Retina (tissue), 1 donor: ENCODE measurements around the gene GPR32.
"Not testable (repeated sequence)": the region's sequence is repeated elsewhere in the genome, so short reads cannot be mapped to it uniquely, and the experiment has no call there.

ENCODE experiments used
- DNase-seq: peaks from one replicate; pipeline ENCODE4 v3.0.0-alpha.2; 2016

GPR32 gene

DNA sequence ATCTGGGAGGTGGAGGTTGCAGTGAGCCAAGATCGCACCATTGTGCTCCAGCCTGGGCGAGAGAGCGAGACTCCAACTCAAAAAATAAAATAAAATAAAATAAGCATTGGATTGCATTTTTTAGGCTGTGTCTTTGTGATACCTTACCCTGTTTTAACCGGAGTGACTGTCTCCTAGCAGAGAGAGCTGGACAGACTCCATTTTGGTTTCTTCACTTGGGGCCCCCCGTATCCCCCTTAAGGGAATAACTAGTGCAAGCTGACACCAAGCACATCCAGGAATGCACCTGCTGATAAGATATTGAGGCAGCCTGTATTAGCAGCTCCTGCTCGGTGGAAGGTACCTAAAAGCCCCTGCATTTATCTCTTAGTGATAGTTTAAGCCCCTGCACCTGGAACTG, 20.8 kb upstream of the GPR32 start:
- DNase-seq = no peak

DNA sequence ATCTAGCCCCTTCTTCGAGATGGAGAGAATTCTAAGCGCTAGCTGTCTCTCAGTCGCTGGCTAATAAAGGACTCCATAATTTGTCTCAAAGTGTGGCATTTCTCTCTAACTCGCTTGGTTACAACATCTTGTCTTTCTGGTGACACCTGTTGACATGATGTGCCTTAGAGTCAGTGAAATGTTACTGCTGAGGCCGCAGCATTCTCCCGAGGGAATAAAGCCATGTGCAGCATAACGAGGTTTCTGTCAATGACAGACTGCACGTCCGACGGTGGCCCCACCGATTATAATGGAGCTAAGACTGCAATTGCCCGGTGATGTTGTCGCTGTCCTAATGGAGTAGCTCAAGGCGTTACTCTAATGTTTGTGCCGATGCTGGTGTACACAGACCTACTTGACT, 20.3 kb upstream of the GPR32 start:
- DNase-seq = no peak

DNA sequence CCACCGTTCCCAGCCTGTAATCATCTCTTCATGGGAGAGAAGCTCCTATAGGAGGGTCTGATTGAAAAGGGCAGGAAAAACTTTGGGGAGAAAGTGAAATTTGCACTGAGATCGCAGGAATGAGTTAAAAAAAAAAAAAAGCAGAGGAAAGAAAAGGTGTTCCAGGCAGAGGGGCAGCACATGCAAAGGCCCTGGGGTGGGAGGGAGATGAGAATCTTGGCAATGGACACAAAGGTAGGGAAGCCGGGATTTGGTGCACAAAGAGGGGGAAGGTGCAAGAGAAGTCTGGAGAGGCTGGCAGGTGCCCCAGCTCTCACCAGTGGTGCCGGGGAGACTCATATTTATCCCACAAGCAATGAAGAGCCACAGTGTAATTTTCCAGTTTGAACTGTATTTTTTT, 16.4 kb upstream of the GPR32 start:
- DNase-seq = no peak

DNA sequence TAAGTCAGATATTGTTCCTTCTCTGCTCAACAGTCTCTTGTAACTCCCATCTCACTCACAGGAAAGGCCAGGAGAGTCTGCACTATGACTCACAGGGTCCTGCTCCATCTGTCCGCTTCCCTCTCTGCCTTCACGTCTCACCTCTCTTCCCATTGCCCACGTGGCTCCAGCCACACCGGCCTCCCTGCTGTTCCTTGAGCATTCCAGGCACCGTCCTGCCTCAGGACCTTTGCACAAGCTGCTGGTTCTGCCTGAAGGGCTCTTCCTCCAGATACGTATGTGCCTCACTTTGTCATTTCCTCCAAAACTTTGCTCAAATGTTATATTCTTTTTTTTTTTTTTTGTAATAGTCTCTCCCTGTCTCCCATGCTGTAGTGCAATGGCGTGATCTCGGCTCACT, 14.0 kb upstream of the GPR32 start:
- DNase-seq = not testable (repeated sequence)

DNA sequence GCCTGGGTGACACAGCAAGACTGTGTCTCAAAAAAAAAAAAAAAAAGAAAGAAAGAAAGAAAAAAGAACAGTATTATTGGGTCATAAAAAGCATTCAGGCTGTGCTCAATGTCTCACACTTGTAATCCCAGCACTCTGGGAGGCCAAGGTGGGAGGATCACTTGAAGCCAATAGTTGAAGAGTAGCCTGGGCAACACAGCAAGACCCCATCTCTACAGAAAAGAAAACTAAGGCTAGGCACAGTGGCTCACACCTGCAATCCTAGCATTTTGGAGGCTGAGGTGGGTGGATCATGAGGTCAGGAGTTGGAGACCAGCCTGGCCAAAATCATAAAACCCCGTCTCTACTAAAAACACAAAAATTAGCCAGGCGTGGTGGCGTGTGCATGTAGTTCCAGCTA, 12.6 kb upstream of the GPR32 start:
- DNase-seq = not testable (repeated sequence)

DNA sequence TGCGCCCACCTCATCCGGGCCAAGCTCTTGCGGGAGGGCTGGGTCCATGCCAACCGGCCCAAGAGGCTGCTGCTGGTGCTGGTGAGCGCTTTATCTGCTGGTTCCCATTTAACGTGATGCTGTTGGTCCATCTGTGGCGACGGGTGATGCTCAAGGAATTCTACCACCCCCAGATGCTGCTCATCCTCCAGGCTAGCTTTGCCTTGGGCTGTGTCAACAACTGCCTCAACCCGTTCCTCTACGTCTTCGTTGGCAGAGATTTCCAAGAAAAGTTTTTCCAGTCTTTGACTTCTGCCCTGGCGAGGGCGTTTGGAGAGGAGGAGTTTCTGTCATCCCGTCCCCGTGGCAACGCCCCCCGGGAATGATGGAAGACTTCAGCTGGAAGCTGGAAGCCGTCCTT, 11.2 kb upstream of the GPR32 start:
- not testable (repeated sequence) for DNase-seq

DNA sequence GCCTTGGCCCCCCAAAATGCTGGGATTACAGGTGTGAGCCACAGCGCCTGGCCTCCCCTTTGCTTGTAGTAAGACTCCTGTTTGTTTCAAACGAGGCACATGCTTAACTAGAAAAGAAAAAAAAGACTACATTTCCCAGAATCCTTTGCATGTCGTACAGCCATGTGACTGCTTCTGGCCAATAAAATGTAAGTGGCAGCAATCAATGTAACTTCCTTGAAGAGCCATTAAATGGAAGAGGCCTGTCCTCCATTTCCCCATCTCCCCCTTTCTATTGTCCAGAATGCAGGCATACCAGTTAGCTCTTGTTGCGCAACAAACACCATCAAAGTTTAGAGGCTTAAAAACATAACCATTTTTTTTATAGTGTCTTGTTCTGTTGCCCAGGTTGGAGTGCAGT, 10.4 kb upstream of the GPR32 start:
- peak; percentile 26 for DNase-seq

DNA sequence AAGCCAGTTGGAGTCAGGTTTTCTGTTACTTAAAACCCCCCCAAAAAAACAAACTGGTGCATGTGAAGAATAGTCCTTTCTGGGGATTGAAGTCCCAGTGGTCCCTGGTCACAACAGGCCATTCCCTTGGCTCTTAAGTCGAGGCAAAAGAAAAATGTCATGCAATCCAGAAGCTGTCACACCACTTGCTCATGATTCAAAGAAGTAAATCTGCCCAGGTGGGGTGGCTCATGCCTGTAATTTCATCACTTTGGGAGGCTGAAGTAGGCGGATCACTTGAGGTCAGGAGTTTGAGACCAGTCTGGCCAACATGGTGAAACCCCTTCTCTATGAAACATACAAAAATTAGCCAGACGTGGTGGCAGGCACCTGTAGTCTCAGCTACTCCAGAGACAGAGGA, 8.8 kb upstream of the GPR32 start:
- not testable (repeated sequence) for DNase-seq

DNA sequence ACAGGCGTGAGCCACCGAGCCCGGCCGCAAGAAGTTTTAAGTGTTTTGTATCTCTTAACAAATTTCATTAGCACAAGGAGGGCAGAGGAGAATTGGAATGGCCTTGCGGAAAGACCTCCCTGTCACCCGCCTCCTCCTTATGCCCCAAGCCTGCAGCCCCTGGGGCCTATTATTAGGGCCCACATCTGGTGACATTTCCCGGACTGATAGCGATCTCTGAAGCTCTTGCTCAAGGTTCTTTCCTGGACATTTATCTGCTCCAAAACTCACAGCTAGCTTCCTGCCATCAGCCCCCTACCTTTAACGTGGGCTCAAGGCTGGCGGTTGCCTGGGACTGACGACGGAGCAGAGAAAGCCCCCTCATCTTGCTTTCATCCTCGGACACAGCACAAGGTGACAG, 6.7 kb upstream of the GPR32 start:
- not testable (repeated sequence) for DNase-seq

DNA sequence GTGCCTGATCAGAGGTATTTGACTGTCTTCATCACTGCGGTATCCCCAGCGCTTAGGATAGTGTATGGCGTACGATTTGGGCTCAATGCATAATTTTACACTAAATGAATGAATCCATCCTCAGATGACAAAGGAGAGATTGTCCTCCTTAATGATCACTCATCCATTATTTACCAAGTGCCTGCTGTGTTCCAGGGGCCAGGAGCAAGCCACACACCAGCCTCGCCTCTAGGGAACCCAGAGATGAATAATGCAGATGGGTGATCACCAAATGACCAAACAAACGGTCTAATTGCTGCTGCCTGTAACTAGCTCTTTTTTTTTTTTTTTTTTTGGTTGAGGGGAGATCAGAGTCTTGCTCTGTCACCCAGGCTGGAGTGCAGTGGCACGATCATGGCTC, 5.9 kb upstream of the GPR32 start:
- peak; percentile 56 for DNase-seq

DNA sequence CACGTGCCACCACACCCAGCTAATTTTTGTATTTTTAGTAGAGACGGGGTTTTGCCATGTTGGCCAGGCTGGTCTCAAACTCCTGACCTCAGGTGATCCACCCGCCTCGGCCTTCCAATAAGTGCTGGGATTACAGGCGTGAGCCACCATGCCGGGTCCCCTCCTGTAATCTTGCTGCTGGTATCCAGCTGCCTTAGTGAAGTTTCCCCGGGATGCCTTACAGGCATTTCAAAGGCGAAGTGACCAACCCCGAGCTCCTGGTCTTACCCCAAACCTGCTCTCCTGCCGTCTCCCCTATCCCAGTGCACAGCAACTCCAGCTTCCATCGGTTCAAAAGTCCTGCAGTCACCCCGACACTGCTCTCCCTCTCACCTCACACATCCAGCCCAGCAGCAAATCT, 3.5 kb upstream of the GPR32 start:
- not testable (repeated sequence) for DNase-seq

DNA sequence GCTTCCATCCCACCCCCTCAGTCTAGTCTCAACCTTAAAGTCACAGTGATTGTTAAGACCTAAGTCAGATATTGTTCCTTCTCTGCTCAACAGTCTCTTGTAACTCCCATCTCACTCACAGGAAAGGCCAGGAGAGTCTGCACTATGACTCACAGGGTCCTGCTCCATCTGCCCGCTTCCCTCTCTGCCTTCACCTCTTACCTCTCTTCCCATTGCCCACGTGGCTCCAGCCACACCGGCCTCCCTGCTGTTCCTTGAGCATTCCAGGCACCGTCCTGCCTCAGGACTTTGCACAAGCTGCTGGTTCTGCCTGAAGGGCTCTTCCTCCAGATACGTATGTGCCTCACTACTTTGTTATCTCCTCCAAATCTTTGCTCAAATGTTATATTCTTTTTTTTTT, 3.0 kb upstream of the GPR32 start:
- DNase-seq = not testable (repeated sequence)

DNA sequence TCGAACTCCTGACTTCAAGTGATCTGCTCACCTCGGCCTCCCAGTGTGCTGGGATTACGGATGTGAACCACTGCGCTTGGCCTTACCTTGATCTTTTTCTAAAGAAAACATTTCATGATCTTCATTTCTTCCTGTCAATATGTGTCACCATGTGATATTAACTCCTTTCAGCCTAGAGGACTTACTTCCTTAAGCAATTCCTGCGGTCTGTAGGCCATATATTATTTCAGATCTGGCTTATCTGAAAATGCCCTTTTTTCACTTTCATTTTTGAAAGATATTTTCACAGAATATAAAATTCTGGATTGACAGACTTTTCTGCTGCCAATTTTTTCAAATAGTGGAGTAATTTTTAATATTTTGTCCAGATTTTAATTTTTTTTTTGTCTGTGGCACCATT, 2.0 kb upstream of the GPR32 start:
- no peak for DNase-seq

DNA sequence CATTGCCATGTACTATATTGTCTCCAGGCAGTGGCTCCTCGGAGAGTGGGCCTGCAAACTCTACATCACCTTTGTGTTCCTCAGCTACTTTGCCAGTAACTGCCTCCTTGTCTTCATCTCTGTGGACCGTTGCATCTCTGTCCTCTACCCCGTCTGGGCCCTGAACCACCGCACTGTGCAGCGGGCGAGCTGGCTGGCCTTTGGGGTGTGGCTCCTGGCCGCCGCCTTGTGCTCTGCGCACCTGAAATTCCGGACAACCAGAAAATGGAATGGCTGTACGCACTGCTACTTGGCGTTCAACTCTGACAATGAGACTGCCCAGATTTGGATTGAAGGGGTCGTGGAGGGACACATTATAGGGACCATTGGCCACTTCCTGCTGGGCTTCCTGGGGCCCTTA, 624 bp downstream of the GPR32 start:
- no peak for DNase-seq

DNA sequence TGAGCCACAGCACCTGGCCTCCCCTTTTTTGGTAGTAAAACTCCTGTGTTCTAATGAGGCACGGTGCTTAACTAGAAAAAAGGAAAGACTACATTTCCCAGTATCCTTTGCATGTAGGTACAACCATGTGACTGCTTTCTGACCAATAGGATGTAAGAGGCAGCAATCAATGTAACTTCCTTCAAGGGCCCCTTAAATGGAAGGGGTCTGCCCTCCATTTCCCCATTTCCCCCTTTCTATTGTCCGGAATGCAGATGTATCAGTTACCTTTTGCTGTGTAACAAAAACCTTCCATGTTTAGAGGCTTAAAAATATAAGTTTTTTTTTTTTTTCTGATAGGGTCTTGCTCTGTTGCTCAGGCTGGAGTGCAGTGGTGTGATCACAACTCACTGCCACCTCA, 2.2 kb downstream of the GPR32 start:
- DNase-seq = no peak

DNA sequence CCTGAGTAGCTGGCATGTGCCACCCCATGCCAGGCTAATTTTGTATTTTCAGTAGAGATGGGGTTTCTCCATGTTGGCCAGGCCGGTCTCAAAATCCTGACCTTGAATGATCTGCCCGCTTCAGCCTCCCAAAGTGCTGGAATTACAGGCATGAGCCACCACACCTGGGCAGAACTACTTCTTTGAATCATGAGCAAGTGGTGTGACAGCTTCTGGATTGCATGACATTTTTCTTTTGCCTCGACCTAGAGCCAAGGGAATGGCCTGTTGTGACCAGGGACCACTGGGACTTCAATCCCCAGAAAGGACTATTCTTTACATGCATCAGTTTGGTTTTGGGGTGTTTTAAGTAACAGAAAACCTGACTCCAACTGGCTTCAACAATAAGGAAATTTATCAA, 2.6 kb downstream of the GPR32 start:
- not testable (repeated sequence) for DNase-seq

DNA sequence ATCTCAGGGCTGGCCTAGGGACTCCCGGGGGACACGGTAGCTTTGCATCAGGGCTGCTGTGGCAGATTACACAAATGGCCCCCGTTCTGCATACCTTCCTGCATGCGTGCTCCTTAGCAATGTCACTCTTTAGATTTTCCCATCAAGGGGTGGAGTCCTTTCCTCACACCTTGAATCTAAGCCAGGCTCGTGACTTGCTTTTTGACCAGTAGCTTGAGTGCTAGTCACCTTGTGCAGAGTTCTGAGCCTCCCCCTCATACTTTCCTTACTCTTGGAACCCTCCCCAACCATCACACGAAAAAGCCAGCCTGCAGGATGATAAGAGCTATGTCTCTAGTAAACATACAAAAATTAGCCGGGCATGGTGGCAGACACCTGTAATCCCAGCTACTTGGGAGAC, 3.2 kb downstream of the GPR32 start:
- not testable (repeated sequence) for DNase-seq

DNA sequence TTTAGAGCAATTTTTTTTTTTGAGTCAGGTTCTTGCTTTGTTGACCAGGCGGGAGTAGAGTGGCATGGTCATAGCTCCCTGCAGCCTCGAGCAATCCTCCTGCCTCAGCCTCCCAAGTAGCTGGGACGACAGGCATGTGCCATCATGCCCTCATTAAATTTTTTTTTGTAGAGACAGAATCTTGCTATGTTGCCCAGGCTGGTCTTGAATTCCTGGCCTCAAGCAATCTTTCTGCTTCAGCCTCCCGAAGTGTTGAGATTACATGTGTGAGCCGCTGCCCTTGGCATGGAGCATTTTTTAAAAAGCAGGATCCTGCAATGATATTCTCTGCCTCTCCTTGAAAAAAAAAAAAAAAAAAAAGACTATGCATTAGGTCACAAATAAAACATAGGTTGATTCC, 5.9 kb downstream of the GPR32 start:
- DNase-seq = no peak

DNA sequence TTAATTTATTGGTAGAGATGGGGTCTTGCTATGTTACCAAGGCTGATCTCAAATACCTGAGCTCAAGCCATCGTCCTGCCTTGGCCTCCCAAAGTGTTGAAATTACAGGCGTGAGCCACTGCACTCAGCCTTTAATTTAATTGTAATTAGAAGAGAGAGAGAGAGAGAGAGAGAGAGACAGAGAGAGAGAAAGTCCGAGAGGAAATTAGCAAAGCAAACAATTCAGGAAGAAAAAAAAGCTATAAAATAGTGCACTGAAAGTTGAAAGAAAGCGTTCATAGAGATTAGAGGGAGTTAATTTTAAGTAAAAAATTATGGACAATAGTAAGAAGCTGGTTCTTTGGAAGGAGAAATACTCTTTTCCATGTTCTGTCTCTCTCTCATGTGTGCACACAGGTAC, 7.0 kb downstream of the GPR32 start:
- DNase-seq = no peak

DNA sequence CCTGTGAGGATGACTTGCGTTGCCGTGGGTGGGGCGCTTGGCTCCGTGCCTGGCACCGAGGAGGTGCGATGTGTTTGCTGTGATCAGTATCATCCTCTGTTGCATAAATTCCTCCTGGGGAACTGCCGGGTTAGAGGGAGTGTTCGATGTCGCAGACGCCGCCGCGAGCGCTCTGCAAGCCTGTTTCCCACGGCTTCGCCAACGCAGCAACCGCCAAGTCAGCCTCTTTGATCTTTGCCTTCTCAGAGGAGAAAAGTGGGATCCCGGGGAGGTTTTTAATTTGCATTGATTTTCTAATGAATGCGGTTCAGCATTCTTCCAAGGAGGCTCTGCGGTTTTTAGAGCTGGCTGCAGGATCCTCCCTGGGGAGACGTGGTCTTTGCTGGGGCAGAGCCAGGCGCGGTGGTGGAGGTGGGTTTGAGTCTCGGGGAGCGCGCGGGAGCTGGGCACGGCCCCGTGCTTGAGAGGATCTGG, 7.6 kb downstream of the GPR32 start:
- DNase-seq = peak; percentile 60

DNA sequence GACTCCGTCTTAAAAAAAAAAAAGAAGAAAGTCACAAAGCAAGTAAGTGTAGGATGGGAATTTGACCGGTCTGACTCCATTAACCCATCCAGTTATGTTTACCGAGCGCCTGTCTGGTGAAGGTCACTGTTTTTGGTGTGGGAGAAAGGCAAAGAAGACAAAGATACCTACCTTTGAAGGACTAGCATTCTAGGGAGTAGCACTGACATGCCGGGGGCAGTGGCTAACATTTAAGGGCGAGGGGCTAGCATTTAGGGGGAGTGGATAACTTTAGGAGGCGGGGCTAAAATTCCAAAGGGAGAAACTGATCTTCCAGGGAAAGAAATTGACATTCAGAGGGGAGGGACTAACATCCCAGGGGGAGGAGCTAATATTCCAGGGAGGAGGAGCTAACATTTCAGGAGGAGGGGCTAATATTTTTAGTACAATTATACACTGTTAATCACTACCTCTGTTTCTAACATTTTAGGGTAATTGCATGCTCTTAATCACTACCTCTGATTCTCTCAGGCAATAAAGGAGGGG, 8.7 kb downstream of the GPR32 start:
- no peak for DNase-seq

DNA sequence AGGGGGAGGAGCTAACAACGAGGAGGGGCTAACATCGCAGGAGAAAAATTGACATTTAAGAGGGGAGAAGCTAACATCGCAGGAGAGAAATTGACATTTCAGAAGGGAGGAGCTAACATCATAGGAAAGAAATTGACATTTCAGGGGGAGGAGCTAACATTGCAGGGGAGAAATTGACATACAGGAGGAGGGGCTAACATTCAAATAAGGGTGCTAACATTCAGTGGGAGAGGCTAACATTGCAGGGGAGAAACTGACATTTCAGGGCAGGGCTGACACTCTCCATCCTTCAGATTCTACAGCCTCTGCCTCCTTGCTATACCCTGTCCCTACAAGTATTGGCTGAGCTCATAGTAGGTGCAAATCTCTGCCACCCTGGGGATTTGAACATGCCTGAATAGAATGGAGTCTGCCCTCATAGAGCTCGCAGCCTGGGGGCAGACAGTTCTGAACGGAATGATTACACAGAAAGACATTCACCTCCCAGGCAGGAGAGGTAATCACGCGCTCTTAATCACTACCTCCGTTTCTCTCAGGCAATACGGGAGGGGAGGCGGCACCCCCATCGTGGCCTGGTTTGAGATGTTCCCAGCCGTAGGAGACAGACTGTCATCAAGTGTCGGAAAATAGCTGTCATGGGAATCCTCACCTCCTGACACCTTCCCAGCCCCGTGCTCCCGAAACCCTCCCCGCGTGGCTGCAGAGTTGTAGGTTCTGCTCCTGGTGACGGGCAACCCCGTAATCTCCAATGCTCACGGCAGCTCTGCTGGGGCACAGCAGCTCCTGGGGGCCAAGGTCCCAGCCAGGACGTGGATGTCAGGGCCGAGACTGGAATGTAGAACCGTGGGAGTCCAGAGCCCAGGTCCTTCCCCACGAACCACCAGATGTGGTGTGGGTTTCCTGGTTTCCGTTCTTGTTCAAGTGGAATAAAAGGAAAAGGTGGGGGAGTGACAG, 9.5 kb downstream of the GPR32 start:
- peak; percentile 18 for DNase-seq

DNA sequence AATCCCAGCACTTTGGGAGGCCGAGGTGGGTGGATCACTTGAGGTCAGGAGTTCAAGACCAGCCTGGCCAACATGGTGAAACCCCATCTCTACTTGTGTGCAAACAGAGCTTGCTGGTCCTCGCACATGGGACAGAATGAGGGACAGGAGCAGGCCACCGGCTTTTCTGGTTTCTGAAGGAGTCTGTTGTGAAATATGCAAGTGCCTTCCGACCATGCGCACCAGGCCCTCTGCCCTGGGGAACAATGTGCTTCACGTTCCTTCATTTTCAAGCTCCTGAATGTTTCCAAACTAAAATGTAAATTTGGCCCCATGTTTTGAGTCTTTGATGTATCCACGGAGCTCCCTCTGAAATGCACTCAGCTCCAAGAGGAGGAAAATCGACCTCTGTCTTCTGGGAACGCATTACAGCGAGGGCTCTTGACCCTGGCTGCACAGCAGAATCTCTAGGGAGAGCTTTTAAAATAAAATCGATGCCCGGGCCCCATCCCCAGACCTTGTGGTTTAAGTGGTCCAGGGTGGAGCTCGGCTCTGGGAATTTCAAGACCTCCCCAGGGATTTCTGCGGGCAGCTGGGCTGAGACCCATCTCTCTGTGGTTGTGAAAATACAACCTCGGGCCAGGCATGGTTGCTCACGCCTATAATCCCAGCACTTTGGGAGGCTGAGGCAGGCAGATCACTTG, 10.6 kb downstream of the GPR32 start:
- DNase-seq = peak; percentile 21

DNA sequence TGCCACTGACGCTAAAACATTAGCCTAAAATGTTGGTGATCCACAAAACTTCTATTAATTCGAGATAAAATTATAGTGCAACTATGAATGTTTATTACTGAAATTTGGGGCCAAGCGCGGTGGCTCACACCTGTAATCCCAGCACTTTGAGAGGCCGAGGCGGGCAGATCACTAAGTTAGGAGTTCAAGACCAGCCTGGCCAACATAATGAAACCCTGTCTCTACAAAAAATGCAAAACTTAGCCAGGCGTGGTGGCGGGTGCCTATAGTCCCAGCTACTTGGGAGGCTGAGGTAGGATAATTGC, 13.5 kb downstream of the GPR32 start:
- DNase-seq = not testable (repeated sequence)
